Hepatocyte (in vitro differentiated cells): ENCODE data around the gene GPRC5A. TPM values are rescaled to one million over a fixed set of nuclear protein-coding genes. Genes with fewer than 3 reads are reported as not detected.

Source experiments
- DNase-seq: peaks from one replicate; pipeline ENCODE4 v3.0.0-alpha.2; 2016; ENCODE audit warnings: low spot score
- H2AFZ ChIP-seq: fragments of 200-600 bp; sonication (generic); 2 replicates; pipeline ENCODE4 v1.6.0; 2016; ENCODE audit warnings: antibody characterized with exemption, mild to moderate bottlenecking
- H3K27ac ChIP-seq: fragments of 200-600 bp; sonication (generic); 2 replicates; pipeline ENCODE4 v1.5.1; 2016; ENCODE audit warnings: mild to moderate bottlenecking
- H3K27me3 ChIP-seq: fragments of 200-600 bp; sonication (generic); 2 replicates; pipeline ENCODE4 v1.6.1; 2016
- H3K36me3 ChIP-seq: fragments of 200-600 bp; sonication (generic); replicated peaks from 2 replicates; pipeline ENCODE4 v1.5.1; 2016; ENCODE audit warnings: low read depth; ENCODE audit not compliant: insufficient read depth
- H3K4me1 ChIP-seq: fragments of 200-600 bp; sonication (generic); 2 replicates; pipeline ENCODE4 v1.5.1; 2016; ENCODE audit warnings: mild to moderate bottlenecking, moderate library complexity; ENCODE audit not compliant: insufficient read depth
- H3K4me2 ChIP-seq: fragments of 200-600 bp; sonication (generic); 2 replicates; pipeline ENCODE4 v1.6.0; 2016
- H3K4me3 ChIP-seq: fragments of 200-600 bp; sonication (generic); 2 replicates; pipeline ENCODE4 v1.5.1; 2016; ENCODE audit warnings: mild to moderate bottlenecking
- H3K79me2 ChIP-seq: fragments of 200-600 bp; sonication (generic); 2 replicates; pipeline ENCODE4 v1.6.0; 2017; ENCODE audit warnings: mild to moderate bottlenecking
- H3K9me2 ChIP-seq: fragments of 200-600 bp; sonication (generic); replicated peaks from 2 replicates; pipeline ENCODE4 v1.6.0; 2017; ENCODE audit warnings: mild to moderate bottlenecking; ENCODE audit not compliant: insufficient read depth
- H3K9me3 ChIP-seq: fragments of 200-600 bp; sonication (generic); 2 replicates; pipeline ENCODE4 v1.5.1; 2016; ENCODE audit warnings: low read depth, mild to moderate bottlenecking
- H4K20me1 ChIP-seq: fragments of 200-600 bp; sonication (generic); 2 replicates; pipeline ENCODE4 v1.6.0; 2016; ENCODE audit warnings: mild to moderate bottlenecking; ENCODE audit not compliant: insufficient read depth, poor library complexity, severe bottlenecking
- EZH2 ChIP-seq: fragments of 200-600 bp; sonication (generic); IDR thresholded peaks from 2 replicates; pipeline ENCODE4 v1.6.1; 2016; ENCODE audit warnings: antibody characterized with exemption, mild to moderate bottlenecking, borderline replicate concordance
- EZH2phosphoT487 ChIP-seq: fragments of 200-600 bp; sonication (generic); IDR thresholded peaks from one replicate; pipeline ENCODE4 v1.6.1; 2018; ENCODE audit warnings: antibody characterized with exemption, mild to moderate bottlenecking, low read depth, moderate library complexity; ENCODE audit not compliant: unreplicated experiment, severe bottlenecking
- WGBS: methylation state at CpG from one replicate; pipeline ENCODE4 v1.1.6; 2016; ENCODE audit warnings: low lambda C conversion rate; ENCODE audit errors: missing lambda C conversion rate; 5-methylcytosine and 5-hydroxymethylcytosine counted together
- polyA plus RNA-seq: library from polyadenylated mRNA; unstranded; fragments of >200 nt; fragmentation: Nextera tagmentation; extraction: Ambion mirVana; gene quantifications from 2 replicates; pipeline ENCODE4 v1.2.1, GENCODE V29; 2016
- total RNA-seq: library from RNA; depleted of rRNA; stranded (reverse); fragments of >200 nt; gene quantifications from 2 replicates; pipeline ENCODE4 v1.2.3, GENCODE V29; 2014
- TF ChIP-seq, protein P1 (sequence below): fragments of 200-600 bp; sonication (generic); IDR thresholded peaks from 2 replicates; pipeline ENCODE4 v1.5.1; 2016; ENCODE audit warnings: antibody characterized with exemption, mild to moderate bottlenecking; ENCODE audit not compliant: poor library complexity

Gene GPRC5A
- total and polyA plus RNA-seq, 2 experiments from 2014 or later, result 60.2 to 80.4 TPM

DNA sequence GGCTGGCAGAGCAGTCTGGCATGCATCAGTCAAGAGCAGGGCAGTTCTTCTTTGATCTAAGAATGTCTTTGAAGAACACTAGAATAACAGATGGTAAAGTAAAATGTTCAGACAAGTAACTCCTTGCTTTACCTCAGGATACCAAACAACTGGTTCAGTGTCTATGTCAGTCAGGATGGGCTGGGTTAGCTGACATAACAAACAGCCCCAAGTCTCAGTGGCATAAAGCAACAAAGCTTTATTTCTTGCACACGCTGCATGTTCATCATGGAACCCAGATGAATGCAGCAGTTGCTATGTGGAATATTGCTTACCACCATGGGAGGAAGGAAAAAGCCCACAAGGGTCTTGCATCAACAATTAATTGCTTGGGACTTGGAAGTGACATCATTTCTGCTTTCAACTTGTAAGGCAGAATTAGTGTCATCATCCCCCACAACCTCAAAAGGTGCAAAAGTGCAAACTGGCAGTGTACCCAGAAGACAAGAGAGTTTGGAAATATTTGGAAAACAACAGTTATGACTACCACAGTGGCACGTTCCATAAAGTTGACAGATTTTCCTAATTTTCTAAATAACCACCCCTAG is 39.4 kb downstream of the GPRC5A start:
- Histone ChIP-seq H3K4me2 (no peak overlapping the region), H4K20me1 (no peaks in the 10 kb centered on the region), H3K4me3 (no peak overlapping the region), H3K4me1 (no peaks in the 10 kb centered on the region), H3K9me3 (no peaks in the 10 kb centered on the region), H3K79me2 (no peaks in the 10 kb centered on the region), H3K27me3 (no peaks in the 10 kb centered on the region), H2AFZ (no peak overlapping the region), H3K27ac (no peak overlapping the region), H3K36me3 (no peaks in the 10 kb centered on the region), H3K9me2 (no peaks in the 10 kb centered on the region)
- WGBS, result 88% methylated on average over 2 of the region's 2 CpGs
- no peak for DNase-seq
- TF ChIP-seq EZH2, result no peak
- TF ChIP-seq, protein P1, sequence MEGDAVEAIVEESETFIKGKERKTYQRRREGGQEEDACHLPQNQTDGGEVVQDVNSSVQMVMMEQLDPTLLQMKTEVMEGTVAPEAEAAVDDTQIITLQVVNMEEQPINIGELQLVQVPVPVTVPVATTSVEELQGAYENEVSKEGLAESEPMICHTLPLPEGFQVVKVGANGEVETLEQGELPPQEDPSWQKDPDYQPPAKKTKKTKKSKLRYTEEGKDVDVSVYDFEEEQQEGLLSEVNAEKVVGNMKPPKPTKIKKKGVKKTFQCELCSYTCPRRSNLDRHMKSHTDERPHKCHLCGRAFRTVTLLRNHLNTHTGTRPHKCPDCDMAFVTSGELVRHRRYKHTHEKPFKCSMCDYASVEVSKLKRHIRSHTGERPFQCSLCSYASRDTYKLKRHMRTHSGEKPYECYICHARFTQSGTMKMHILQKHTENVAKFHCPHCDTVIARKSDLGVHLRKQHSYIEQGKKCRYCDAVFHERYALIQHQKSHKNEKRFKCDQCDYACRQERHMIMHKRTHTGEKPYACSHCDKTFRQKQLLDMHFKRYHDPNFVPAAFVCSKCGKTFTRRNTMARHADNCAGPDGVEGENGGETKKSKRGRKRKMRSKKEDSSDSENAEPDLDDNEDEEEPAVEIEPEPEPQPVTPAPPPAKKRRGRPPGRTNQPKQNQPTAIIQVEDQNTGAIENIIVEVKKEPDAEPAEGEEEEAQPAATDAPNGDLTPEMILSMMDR, result no peak
- TF ChIP-seq EZH2phosphoT487, result no peak

DNA sequence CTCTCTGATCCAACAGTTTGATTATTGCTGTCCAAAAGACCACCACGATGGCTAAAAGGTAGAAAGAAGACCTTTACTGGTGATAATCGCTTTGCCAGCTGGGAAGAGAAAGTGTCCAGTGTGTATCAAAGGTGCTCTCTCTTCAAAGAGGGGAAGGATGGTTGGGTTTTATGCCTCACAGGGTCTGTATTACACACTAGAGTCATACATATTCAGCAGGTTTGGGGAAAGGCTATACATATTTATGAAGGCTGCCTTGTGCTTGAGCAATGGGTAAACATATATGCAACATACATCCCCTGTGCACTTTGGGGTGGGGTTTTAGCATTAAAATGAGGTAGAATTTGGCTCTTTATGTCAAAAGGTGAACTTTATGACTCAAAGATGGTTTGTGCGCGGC is 42.4 kb downstream of the GPRC5A start:
- Histone ChIP-seq H3K4me3 (no peak overlapping the region), H3K27ac (no peak overlapping the region), H3K36me3 (no peaks in the 10 kb centered on the region), H3K9me3 (no peaks in the 10 kb centered on the region), H3K27me3 (no peaks in the 10 kb centered on the region), H2AFZ (no peak overlapping the region), H3K4me1 (no peaks in the 10 kb centered on the region), H3K4me2 (no peak overlapping the region), H3K79me2 (no peaks in the 10 kb centered on the region), H3K9me2 (no peaks in the 10 kb centered on the region), H4K20me1 (no peaks in the 10 kb centered on the region)
- DNase-seq, result no peak
- TF ChIP-seq, protein P1, result no peak
- TF ChIP-seq EZH2, result no peak
- 92% methylated on average over 4 of the region's 4 CpGs for whole genome bisulfite sequencing

DNA sequence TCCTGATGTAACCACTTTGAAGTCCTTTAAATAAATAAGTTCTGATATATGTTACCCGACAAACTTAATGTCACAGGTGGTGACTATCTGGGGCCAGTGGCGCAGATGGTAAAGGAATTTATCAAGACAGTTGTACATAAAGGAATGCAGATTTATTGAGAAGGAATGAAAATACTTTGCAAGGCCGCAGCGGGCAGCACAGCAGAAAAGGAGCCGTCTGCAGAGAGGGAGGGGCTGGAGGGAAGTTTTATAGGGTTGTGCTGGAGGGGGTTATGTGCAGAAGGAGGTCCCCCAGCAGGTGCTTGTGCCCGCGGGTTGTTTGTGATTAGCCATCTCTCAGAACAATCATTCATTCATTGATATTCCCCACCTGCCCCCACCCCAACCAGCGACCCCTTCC is 43.2 kb downstream of the GPRC5A start:
- Histone ChIP-seq H2AFZ (no peak overlapping the region), H3K9me2 (no peaks in the 10 kb centered on the region), H3K9me3 (no peaks in the 10 kb centered on the region), H3K79me2 (no peaks in the 10 kb centered on the region), H4K20me1 (no peaks in the 10 kb centered on the region), H3K4me3 (no peak overlapping the region), H3K36me3 (no peaks in the 10 kb centered on the region), H3K4me1 (no peaks in the 10 kb centered on the region), H3K27me3 (no peaks in the 10 kb centered on the region), H3K4me2 (no peak overlapping the region), H3K27ac (no peak overlapping the region)
- TF ChIP-seq, protein P1, result no peak
- no peak for TF ChIP-seq EZH2phosphoT487
- TF ChIP-seq EZH2, result no peak
- 39% methylated on average over 8 of the region's 8 CpGs for WGBS
- DNase-seq, result no peak
